Muscle layer of colon (tissue), 2 donors: Measurements from ENCODE around the gene MPHOSPH10.
A peak's percentile ranks its signal among the peaks of the same experiment; 100 is the strongest.
"Not testable (repeated sequence)": the region's sequence is repeated elsewhere in the genome, so short reads cannot be mapped to it uniquely, and the experiment has no call there.

Source experiments
- H3K27ac ChIP-seq: one replicate; pipeline ENCODE4 v1.7.0; 2013; ENCODE audit warnings: low read depth, mild to moderate bottlenecking, low read length, moderate library complexity
- H3K27me3 ChIP-seq, 2 donors: one replicate each; pipeline ENCODE4 v1.7.0; 2013; ENCODE audit warnings: low read length in 2 of 2, mild to moderate bottlenecking in 2 of 2; ENCODE audit not compliant: insufficient read depth in 2 of 2, control insufficient read depth in 1 of 2
- H3K36me3 ChIP-seq: one replicate; pipeline ENCODE4 v1.7.0; 2013; ENCODE audit warnings: mild to moderate bottlenecking, low read length; ENCODE audit not compliant: insufficient read depth
- H3K4me1 ChIP-seq: one replicate; pipeline ENCODE4 v1.7.0; 2013; ENCODE audit warnings: mild to moderate bottlenecking, low read length; ENCODE audit not compliant: insufficient read depth
- H3K4me3 ChIP-seq, 2 donors: one replicate each; pipeline ENCODE4 v1.7.0; 2013; ENCODE audit warnings: low read length in 2 of 2, low read depth in 1 of 2, mild to moderate bottlenecking in 1 of 2, moderate library complexity in 1 of 2
- H3K9ac ChIP-seq: one replicate; pipeline ENCODE4 v1.7.0; 2013; ENCODE audit warnings: low read length
- H3K9me3 ChIP-seq: one replicate; pipeline ENCODE4 v1.7.0; 2013; ENCODE audit warnings: mild to moderate bottlenecking, low read length
- donor health status: abdominal sarcoma.
- donor health status: Adenocarcinoma of cecum.

MPHOSPH10 gene

GRCh38 chr2:71153585-71154224, 23.3 kb downstream of the MPHOSPH10 start:
- Histone ChIP-seq H3K36me3 (peaks cover 18% of the 10 kb centered on the region), H3K9ac (no peak overlapping the region), H3K4me1 (peaks cover 13% of the 10 kb centered on the region), H3K27me3 (no peaks in the 10 kb centered on the region), H3K9me3 (no peaks in the 10 kb centered on the region), H3K27ac (no peak overlapping the region), H3K4me3 (no peak overlapping the region)

- no peak overlapping the region for H3K27ac ChIP-seq
- H3K4me3 ChIP-seq: no peak overlapping the region
- H3K9ac ChIP-seq: no peak overlapping the region
- H3K36me3 ChIP-seq: peaks cover 13% of the 10 kb centered on the region
- no peaks in the 10 kb centered on the region for H3K9me3 ChIP-seq
- no peaks in the 10 kb centered on the region for H3K27me3 ChIP-seq
- H3K4me1 ChIP-seq: peaks cover 13% of the 10 kb centered on the region
Observed at GRCh38 chr2:71154279-71154678, 23.8 kb downstream of the MPHOSPH10 start.

GRCh38 chr2:71154798-71155197, 24.4 kb downstream of the MPHOSPH10 start:
- Histone ChIP-seq H3K4me1 (peaks cover 13% of the 10 kb centered on the region), H3K27ac (no peak overlapping the region), H3K27me3 (no peaks in the 10 kb centered on the region), H3K9ac (no peak overlapping the region), H3K36me3 (peaks cover 12% of the 10 kb centered on the region), H3K9me3 (no peaks in the 10 kb centered on the region), H3K4me3 (no peak overlapping the region)

GRCh38 chr2:71155846-71156245, 25.4 kb downstream of the MPHOSPH10 start:
- Histone ChIP-seq H3K9ac (no peak overlapping the region), H3K27me3 (no peaks in the 10 kb centered on the region), H3K4me1 (peaks cover 13% of the 10 kb centered on the region), H3K27ac (no peak overlapping the region), H3K4me3 (no peak overlapping the region), H3K36me3 (peaks cover 3% of the 10 kb centered on the region), H3K9me3 (no peaks in the 10 kb centered on the region)

- Histone ChIP-seq H3K27me3 (no peaks in the 10 kb centered on the region), H3K9me3 (no peaks in the 10 kb centered on the region), H3K9ac (no peak overlapping the region), H3K27ac (peak overlapping the region; percentile 43), H3K36me3 (no peaks in the 10 kb centered on the region), H3K4me3 (peak overlapping the region; percentile 12 to 52), H3K4me1 (peaks cover 13% of the 10 kb centered on the region)
Observed at GRCh38 chr2:71156573-71156972, 26.1 kb downstream of the MPHOSPH10 start.

- H3K27me3 ChIP-seq: no peaks in the 10 kb centered on the region
- peaks cover 13% of the 10 kb centered on the region for H3K4me1 ChIP-seq
- no peaks in the 10 kb centered on the region for H3K9me3 ChIP-seq
- no peak overlapping the region for H3K9ac ChIP-seq
- H3K4me3 ChIP-seq: peak overlapping the region; percentile 12 to 52
- peak overlapping the region; percentile 43 for H3K27ac ChIP-seq
- H3K36me3 ChIP-seq: no peaks in the 10 kb centered on the region
Observed at GRCh38 chr2:71157124-71157793, 26.8 kb downstream of the MPHOSPH10 start.

- Histone ChIP-seq H3K27me3 (no peaks in the 10 kb centered on the region), H3K4me1 (no peaks in the 10 kb centered on the region), H3K9me3 (no peaks in the 10 kb centered on the region), H3K9ac (no peak overlapping the region), H3K4me3 (no peak overlapping the region), H3K36me3 (no peaks in the 10 kb centered on the region), H3K27ac (no peak overlapping the region)
Observed at GRCh38 chr2:71166812-71167211, 36.4 kb downstream of the MPHOSPH10 start.

GRCh38 chr2:71173096-71173495, 42.7 kb downstream of the MPHOSPH10 start:
- Histone ChIP-seq H3K36me3 (no peaks in the 10 kb centered on the region), H3K9ac (no peak overlapping the region), H3K27me3 (no peaks in the 10 kb centered on the region), H3K9me3 (no peaks in the 10 kb centered on the region), H3K4me1 (no peaks in the 10 kb centered on the region), H3K4me3 (no peak overlapping the region), H3K27ac (no peak overlapping the region)

- H3K4me3 ChIP-seq: no peak overlapping the region
- no peaks in the 10 kb centered on the region for H3K9me3 ChIP-seq
- H3K4me1 ChIP-seq: no peaks in the 10 kb centered on the region
- no peaks in the 10 kb centered on the region for H3K36me3 ChIP-seq
- no peaks in the 10 kb centered on the region for H3K27me3 ChIP-seq
- no peak overlapping the region for H3K27ac ChIP-seq
- H3K9ac ChIP-seq: no peak overlapping the region
Observed at GRCh38 chr2:71174207-71174606, 43.8 kb downstream of the MPHOSPH10 start.

GRCh38 chr2:71178836-71179235, 48.4 kb downstream of the MPHOSPH10 start:
- H3K36me3 ChIP-seq, H3K9ac ChIP-seq, H3K4me1 ChIP-seq, H3K4me3 ChIP-seq, H3K27me3 ChIP-seq, H3K27ac ChIP-seq, H3K9me3 ChIP-seq: not testable (repeated sequence)

GRCh38 chr2:71181316-71181715, 50.9 kb downstream of the MPHOSPH10 start:
- Histone ChIP-seq H3K27me3 (no peaks in the 10 kb centered on the region), H3K4me1 (no peaks in the 10 kb centered on the region), H3K9ac (no peak overlapping the region), H3K4me3 (no peak overlapping the region), H3K9me3 (no peaks in the 10 kb centered on the region), H3K27ac (no peak overlapping the region), H3K36me3 (no peaks in the 10 kb centered on the region)
